B cell (primary cell): Measurements from ENCODE around the gene ARHGAP22. TPM values are rescaled to one million over a fixed set of nuclear protein-coding genes. Genes with fewer than 3 reads are reported as not detected.
A peak's percentile ranks its signal among the peaks of the same experiment; 100 is the strongest.

Source experiments
- ATAC-seq: fragments of 200-7000 bp; cut with Tn5 transposase; one replicate; pipeline ENCODE4 v1.10.0; 2021; ENCODE audit warnings: low read depth, mild to moderate bottlenecking, moderate number of reproducible peaks, moderate library complexity
- CTCF ChIA-PET: fragments of 350-600 bp; sonication (Branson Sonifier 250); formaldehyde crosslinking; loops from one replicate; lab custom pipeline; 2021; ENCODE audit warnings: antibody characterized with exemption, inconsistent platforms; lab: Charles Lee
- POLR2A ChIA-PET: fragments of 350-600 bp; sonication (Branson Sonifier 250); formaldehyde crosslinking; loops from one replicate; lab custom pipeline; 2021; ENCODE audit warnings: antibody characterized with exemption; lab: Charles Lee
- DNase-seq: peaks from one replicate; pipeline ENCODE4 v3.0.0; 2013
- H2AFZ ChIP-seq: 2 replicates; pipeline ENCODE4 v1.6.1; 2012; ENCODE audit warnings: mild to moderate bottlenecking, low read depth, low read length; ENCODE audit not compliant: insufficient read depth, poor library complexity, severe bottlenecking
- H3K27ac ChIP-seq, 2 donors: 1 replicate in 1 of 2; 2 replicates in 1 of 2; pipeline ENCODE4 v1.5.1; 2012 to 2013; ENCODE audit warnings: low read length in 2 of 2, mild to moderate bottlenecking in 2 of 2, moderate library complexity in 1 of 2
- H3K27me3 ChIP-seq, 4 experiments: fragments of 200-600 bp in 1 of 4; sonication (generic) in 1 of 4; replicated peaks in 1 of 4; 1 replicate in 2 of 4; 2 replicates in 2 of 4; pipeline versions ENCODE4 v1.6.1 to v1.7.0; 2013 to 2016; ENCODE audit warnings: low read length in 3 of 4, mild to moderate bottlenecking in 2 of 4, mixed read lengths in 1 of 4, moderate library complexity in 1 of 4; ENCODE audit not compliant: insufficient read depth in 4 of 4, control insufficient read depth in 3 of 4; ENCODE audit errors: control extremely low read depth in 1 of 4
- H3K36me3 ChIP-seq, 2 experiments: replicated peaks in 1 of 2; 1 replicate in 1 of 2; 2 replicates in 1 of 2; pipeline versions ENCODE4 v1.6.1 to v1.7.1; 2013; ENCODE audit warnings: low read length in 1 of 2; ENCODE audit not compliant: insufficient read depth in 2 of 2, control insufficient read depth in 1 of 2; ENCODE audit errors: control extremely low read depth in 1 of 2, extremely low read depth in 1 of 2
- H3K4me1 ChIP-seq, 2 donors: fragments of 200-600 bp in 1 of 2; sonication (generic) in 1 of 2; 1 replicate in 1 of 2; 2 replicates in 1 of 2; pipeline versions ENCODE4 v1.5.1 to v1.6.1; 2013 to 2017; ENCODE audit warnings: low read length in 2 of 2; ENCODE audit not compliant: control insufficient read depth in 2 of 2, insufficient read depth in 2 of 2
- H3K4me2 ChIP-seq: replicated peaks from 2 replicates; pipeline ENCODE3; 2012; ENCODE audit warnings: mild to moderate bottlenecking, low read depth, low read length; ENCODE audit not compliant: poor library complexity, severe bottlenecking
- H3K4me3 ChIP-seq, 5 experiments: fragments of 200-600 bp in 1 of 5; sonication (generic) in 1 of 5; 1 replicate in 3 of 5; 2 replicates in 2 of 5; pipeline versions ENCODE4 v1.5.1 to v1.7.0; 2011 to 2016; ENCODE audit warnings: low read length in 4 of 5, mild to moderate bottlenecking in 4 of 5, low read depth in 2 of 5, control low read depth in 1 of 5, moderate library complexity in 1 of 5; ENCODE audit not compliant: insufficient read depth in 1 of 5; ENCODE audit errors: control extremely low read depth in 1 of 5, extremely low read depth in 1 of 5
- H3K79me2 ChIP-seq: fragments of 200-600 bp; sonication (generic); one replicate; pipeline ENCODE4 v1.6.0; 2016; ENCODE audit warnings: low read length; ENCODE audit not compliant: control insufficient read depth, insufficient read depth
- H3K9ac ChIP-seq: fragments of 200-600 bp; sonication (generic); 2 replicates; pipeline ENCODE4 v1.6.1; 2017; ENCODE audit warnings: mild to moderate bottlenecking, low read length, moderate library complexity
- H3K9me3 ChIP-seq, 3 donors: one replicate each; pipeline versions ENCODE4 v1.6.1 to v1.7.1; 2013; ENCODE audit warnings: low read length in 2 of 3; ENCODE audit not compliant: control insufficient read depth in 2 of 3, insufficient read depth in 1 of 3; ENCODE audit errors: control extremely low read depth in 1 of 3
- H4K20me1 ChIP-seq: 2 replicates; pipeline ENCODE4 v1.6.0; 2012; ENCODE audit warnings: mild to moderate bottlenecking, low read length; ENCODE audit not compliant: insufficient read depth, control insufficient read depth, poor library complexity, severe bottlenecking
- H3K27ac Mint-ChIP-seq: one replicate; pipeline ENCODE4 v1.8.0; 2021; ENCODE audit warnings: mixed read lengths
- H3K27me3 Mint-ChIP-seq: one replicate; pipeline ENCODE4 v1.8.0; 2021; ENCODE audit warnings: mixed read lengths
- H3K4me1 Mint-ChIP-seq: one replicate; pipeline ENCODE4 v1.8.0; 2021; ENCODE audit warnings: mixed read lengths
- H3K4me3 Mint-ChIP-seq: one replicate; pipeline ENCODE4 v1.8.0; 2021; ENCODE audit warnings: mixed read lengths
- H3K9me3 Mint-ChIP-seq: one replicate; pipeline ENCODE4 v1.8.0; 2022; ENCODE audit warnings: mixed read lengths; ENCODE audit not compliant: insufficient read depth
- EZH2 ChIP-seq: IDR thresholded peaks from 2 replicates; pipeline ENCODE4 v1.6.1; 2012; ENCODE audit warnings: borderline replicate concordance, low read depth, mild to moderate bottlenecking, moderate library complexity, low read length; ENCODE audit not compliant: insufficient read depth, poor library complexity, severe bottlenecking
- WGBS: methylation state at CpG from one replicate; pipeline ENCODE4 v1.1.5; 2013; ENCODE audit warnings: missing lambda C conversion rate; ENCODE audit not compliant: insufficient coverage; 5-methylcytosine and 5-hydroxymethylcytosine counted together
- intact Hi-C: fragments of 100-400 bp; cut with micrococcal nuclease; formaldehyde crosslinking; loops from one replicate; pipeline ENCODE4 v1.10.0; 2022
- polyA plus RNA-seq: library from polyadenylated mRNA; depleted of rRNA; stranded (reverse); fragments of >200 nt; gene quantifications from 2 replicates; pipeline ENCODE4 v1.2.3, GENCODE V29; 2012
- total RNA-seq, 2 donors: library from RNA; stranded (reverse); fragments of 120-200 nt in 1 of 2; gene quantifications; 1 replicate in 1 of 2; 2 replicates in 1 of 2; pipeline versions ENCODE4 v1.2.3 to v1.2.4, GENCODE V29; 2013 to 2022
- TF ChIP-seq, protein P1 (sequence below): fragments of 200-600 bp; IDR thresholded peaks from one replicate; pipeline ENCODE4 v1.8.0; 2022; ENCODE audit warnings: antibody characterized with exemption, mild to moderate bottlenecking

ARHGAP22 gene
- total and polyA plus RNA-seq, 2 donors (not counting 1 experiment from before 2014, with no cell fraction given): 1.9 to 2.0 TPM

DNA sequence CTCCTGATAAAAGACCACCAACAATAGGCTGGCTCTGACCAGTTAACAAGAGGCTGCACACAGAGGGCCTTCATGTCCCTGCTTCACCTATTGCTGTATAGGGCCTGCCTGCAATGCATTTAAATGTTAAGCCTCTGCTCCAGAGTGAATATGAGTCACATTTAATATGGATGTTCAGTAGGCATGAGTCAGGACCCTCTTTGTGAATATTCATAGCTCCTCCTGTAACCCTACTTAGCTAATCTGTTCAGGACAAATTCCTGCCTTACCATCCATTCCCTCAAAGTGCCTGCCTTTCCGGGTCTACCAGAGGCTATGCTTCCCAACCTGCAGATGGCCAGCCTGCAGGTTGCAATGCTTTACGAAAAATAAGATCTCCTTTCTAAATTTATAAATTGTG is 32.5 kb downstream of the ARHGAP22 start:
- Histone ChIP-seq H4K20me1 (no peaks in the 10 kb centered on the region), H3K27me3 (no peaks in the 10 kb centered on the region), H3K79me2 (peaks cover 2% of the 10 kb centered on the region), H3K9me3 (no peaks in the 10 kb centered on the region), H3K36me3 (no peaks in the 10 kb centered on the region), H3K27ac (peak overlapping the region in 1 of 2 donors; percentile 94), H3K9ac (no peak overlapping the region), H3K4me2 (peak overlapping the region; percentile 70), H3K4me1 (peaks cover 68% of the 10 kb centered on the region in 2 donors), H3K4me3 (no peak overlapping the region), H2AFZ (no peak overlapping the region)
- no peak for DNase-seq
- no CpG with 5 or more reads among the region's 2 CpGs for WGBS
- ATAC-seq: no peak
- Mint-ChIP-seq H3K9me3 (peaks cover 2% of the 10 kb centered on the region), H3K4me3 (peak overlapping the region; percentile 51), H3K27me3 (no peaks in the 10 kb centered on the region), H3K4me1 (peaks cover 77% of the 10 kb centered on the region), H3K27ac (peak overlapping the region; percentile 99)
- intact Hi-C loops: no loop called here
- TF ChIP-seq EZH2: no peak
- TF ChIP-seq, protein P1, sequence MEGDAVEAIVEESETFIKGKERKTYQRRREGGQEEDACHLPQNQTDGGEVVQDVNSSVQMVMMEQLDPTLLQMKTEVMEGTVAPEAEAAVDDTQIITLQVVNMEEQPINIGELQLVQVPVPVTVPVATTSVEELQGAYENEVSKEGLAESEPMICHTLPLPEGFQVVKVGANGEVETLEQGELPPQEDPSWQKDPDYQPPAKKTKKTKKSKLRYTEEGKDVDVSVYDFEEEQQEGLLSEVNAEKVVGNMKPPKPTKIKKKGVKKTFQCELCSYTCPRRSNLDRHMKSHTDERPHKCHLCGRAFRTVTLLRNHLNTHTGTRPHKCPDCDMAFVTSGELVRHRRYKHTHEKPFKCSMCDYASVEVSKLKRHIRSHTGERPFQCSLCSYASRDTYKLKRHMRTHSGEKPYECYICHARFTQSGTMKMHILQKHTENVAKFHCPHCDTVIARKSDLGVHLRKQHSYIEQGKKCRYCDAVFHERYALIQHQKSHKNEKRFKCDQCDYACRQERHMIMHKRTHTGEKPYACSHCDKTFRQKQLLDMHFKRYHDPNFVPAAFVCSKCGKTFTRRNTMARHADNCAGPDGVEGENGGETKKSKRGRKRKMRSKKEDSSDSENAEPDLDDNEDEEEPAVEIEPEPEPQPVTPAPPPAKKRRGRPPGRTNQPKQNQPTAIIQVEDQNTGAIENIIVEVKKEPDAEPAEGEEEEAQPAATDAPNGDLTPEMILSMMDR: no peak
- CTCF ChIA-PET: interaction anchor here (2.5 to 4.4 kb wide), 4 partner anchors 20 to 86 kb away, joined by 17 to 44 read pairs (median 39); no protein-coding TSS in a partner anchor
- POLR2A ChIA-PET: no interaction called here

DNA sequence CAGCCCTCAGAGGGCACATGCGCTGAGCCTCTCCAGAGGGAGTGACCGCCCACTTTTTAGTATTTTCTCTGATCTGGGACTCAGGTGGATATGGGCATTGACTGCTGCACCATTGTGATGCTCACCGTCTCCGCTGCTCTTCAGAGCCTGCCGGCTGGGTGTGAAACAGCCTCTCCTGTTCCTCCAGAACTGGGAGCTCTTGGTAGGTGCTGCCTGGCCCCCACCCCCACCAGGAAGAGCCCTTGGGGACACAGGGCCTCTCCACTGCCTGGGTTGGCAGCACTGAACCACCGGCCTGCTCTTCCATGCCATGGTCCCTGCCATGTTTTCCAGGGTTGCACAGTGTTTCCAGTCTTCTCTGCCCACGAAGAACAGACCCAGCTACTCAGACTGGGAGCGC is 36.3 kb downstream of the ARHGAP22 start:
- Histone ChIP-seq H3K4me1 (peaks cover 29 to 30% of the 10 kb centered on the region in 2 donors), H3K79me2 (no peaks in the 10 kb centered on the region), H3K27ac (no peak overlapping the region), H3K27me3 (no peaks in the 10 kb centered on the region), H3K9ac (no peak overlapping the region), H2AFZ (no peak overlapping the region), H4K20me1 (no peaks in the 10 kb centered on the region), H3K36me3 (no peaks in the 10 kb centered on the region), H3K9me3 (no peaks in the 10 kb centered on the region), H3K4me3 (no peak overlapping the region), H3K4me2 (no peak overlapping the region)
- intact Hi-C loops: no loop called here
- peaks cover 3% of the 10 kb centered on the region for H3K27me3 Mint-ChIP-seq
- TF ChIP-seq EZH2: no peak
- TF ChIP-seq, protein P1: no peak
- H3K4me1 Mint-ChIP-seq: peaks cover 42% of the 10 kb centered on the region
- POLR2A ChIA-PET: interaction anchor here (0.9 kb wide), 1 partner anchor 9 kb away, joined by 3 read pairs; no protein-coding TSS in a partner anchor
- 93% methylated on average over 8 of the region's 8 CpGs for WGBS
- ATAC-seq (no peak), DNase-seq (no peak)
- no peak overlapping the region for H3K4me3 Mint-ChIP-seq
- CTCF ChIA-PET: interaction anchor here (1.1 to 3.8 kb wide), 5 partner anchors 16 to 89 kb away, joined by 3 to 33 read pairs (median 3); no protein-coding TSS in a partner anchor
- H3K27ac Mint-ChIP-seq: no peak overlapping the region
- no peaks in the 10 kb centered on the region for H3K9me3 Mint-ChIP-seq
